GM23338 (cell line): ENCODE data around the gene FSIP1. TPM values are rescaled to one million over a fixed set of nuclear protein-coding genes. Genes with fewer than 3 reads are reported as not detected.

Experiments used
- ATAC-seq: fragments of 200-7000 bp; cut with Tn5 transposase; 3 replicates; pipeline ENCODE4 v1.9.1; 2020
- DNase-seq: peaks from one replicate; pipeline ENCODE4 v3.0.0-alpha.2; 2015; ENCODE audit warnings: low spot score
- H2AFZ ChIP-seq: fragments of 200-600 bp; sonication (generic); 2 replicates; pipeline ENCODE4 v1.8.0; 2016; ENCODE audit warnings: antibody characterized with exemption, mild to moderate bottlenecking, moderate library complexity
- H3F3A ChIP-seq: fragments of 200-600 bp; sonication (generic); replicated peaks from 2 replicates; pipeline ENCODE4 v1.8.0; 2017; ENCODE audit warnings: antibody characterized with exemption, mixed run types, low read depth
- H3K27ac ChIP-seq: fragments of 200-600 bp; sonication (generic); 2 replicates; pipeline ENCODE4 v1.6.1; 2016; ENCODE audit warnings: low read depth
- H3K27me3 ChIP-seq: fragments of 200-600 bp; sonication (generic); 2 replicates; pipeline ENCODE4 v1.8.0; 2016; ENCODE audit warnings: mild to moderate bottlenecking, mixed run types, moderate library complexity; ENCODE audit not compliant: insufficient read depth
- H3K36me3 ChIP-seq: fragments of 200-600 bp; sonication (generic); 2 replicates; pipeline ENCODE4 v1.8.0; 2016; ENCODE audit warnings: mild to moderate bottlenecking; ENCODE audit not compliant: insufficient read depth
- H3K4me1 ChIP-seq: fragments of 200-600 bp; sonication (generic); 2 replicates; pipeline ENCODE4 v1.8.0; 2016; ENCODE audit warnings: mild to moderate bottlenecking, moderate library complexity; ENCODE audit not compliant: insufficient read depth
- H3K4me2 ChIP-seq: fragments of 200-600 bp; sonication (generic); 2 replicates; pipeline ENCODE4 v1.7.1; 2017; ENCODE audit warnings: mixed run types
- H3K4me3 ChIP-seq: fragments of 200-600 bp; sonication (generic); 2 replicates; pipeline ENCODE4 v1.6.1; 2016; ENCODE audit warnings: mixed run types
- H3K79me2 ChIP-seq: fragments of 200-600 bp; sonication (generic); replicated peaks from 2 replicates; pipeline ENCODE4 v1.8.0; 2017; ENCODE audit warnings: mild to moderate bottlenecking; ENCODE audit not compliant: insufficient read depth
- H3K9me2 ChIP-seq: fragments of 200-600 bp; sonication (generic); 2 replicates; pipeline ENCODE4 v1.8.0; 2017; ENCODE audit not compliant: insufficient read depth
- H4K20me1 ChIP-seq: fragments of 200-600 bp; sonication (generic); replicated peaks from 2 replicates; pipeline ENCODE4 v1.8.0; 2017; ENCODE audit warnings: mild to moderate bottlenecking; ENCODE audit not compliant: insufficient read depth
- H3K27ac Mint-ChIP-seq: 2 replicates; pipeline ENCODE4 v1.8.0; 2020; ENCODE audit warnings: inconsistent platforms, mild to moderate bottlenecking, moderate library complexity, mixed read lengths
- H3K27me3 Mint-ChIP-seq: 3 replicates; pipeline ENCODE4 v1.8.0; 2022; ENCODE audit warnings: low read depth, mild to moderate bottlenecking, moderate library complexity, mixed read lengths, inconsistent platforms; ENCODE audit not compliant: insufficient read depth, poor library complexity
- H3K36me3 Mint-ChIP-seq: 3 replicates; pipeline ENCODE4 v1.8.0; 2021; ENCODE audit warnings: low read depth, mild to moderate bottlenecking, inconsistent platforms, moderate library complexity, mixed read lengths
- H3K4me1 Mint-ChIP-seq: 3 replicates; pipeline ENCODE4 v1.8.0; 2020; ENCODE audit warnings: mild to moderate bottlenecking, inconsistent platforms, mixed read lengths
- H3K4me3 Mint-ChIP-seq: 3 replicates; pipeline ENCODE4 v1.8.0; 2021; ENCODE audit warnings: moderate library complexity, mild to moderate bottlenecking, inconsistent platforms, mixed read lengths
- H3K9me3 Mint-ChIP-seq: 3 replicates; pipeline ENCODE4 v1.8.0; 2020; ENCODE audit warnings: moderate library complexity, mild to moderate bottlenecking, inconsistent platforms, mixed read lengths
- CREB1 ChIP-seq: fragments of 250-450 bp; sonication (Bioruptor Pico); IDR thresholded peaks from 2 replicates; pipeline ENCODE4 v1.5.0; 2020; ENCODE audit warnings: low read depth, mild to moderate bottlenecking, moderate library complexity
- ETS1 ChIP-seq: IDR thresholded peaks from 2 replicates; pipeline ENCODE4 v1.6.1; 2016; ENCODE audit warnings: antibody characterized with exemption
- EZH2 ChIP-seq: fragments of 200-600 bp; sonication (generic); IDR thresholded peaks from one replicate; pipeline ENCODE4 v1.8.0; 2017; ENCODE audit warnings: antibody characterized with exemption, mild to moderate bottlenecking, low read depth; ENCODE audit not compliant: unreplicated experiment
- EZH2phosphoT487 ChIP-seq: fragments of 200-600 bp; sonication (generic); IDR thresholded peaks from one replicate; pipeline ENCODE4 v1.8.1; 2018; ENCODE audit warnings: antibody characterized with exemption; ENCODE audit not compliant: unreplicated experiment
- JUNB ChIP-seq: IDR thresholded peaks from one replicate; pipeline ENCODE4 v1.6.1; 2016; ENCODE audit warnings: antibody characterized with exemption; ENCODE audit not compliant: unreplicated experiment
- NANOG ChIP-seq: IDR thresholded peaks from 2 replicates; pipeline ENCODE4 v1.6.1; 2016; ENCODE audit warnings: antibody characterized with exemption, borderline replicate concordance
- POLR2AphosphoS5 ChIP-seq: IDR thresholded peaks from 2 replicates; pipeline ENCODE4 v1.6.1; 2016; ENCODE audit warnings: antibody characterized with exemption, low read depth
- REST ChIP-seq: IDR thresholded peaks from one replicate; pipeline ENCODE4 v1.6.1; 2018; ENCODE audit warnings: antibody characterized with exemption; ENCODE audit not compliant: unreplicated experiment
- STAT1 ChIP-seq: IDR thresholded peaks from one replicate; pipeline ENCODE4 v1.6.1; 2016; ENCODE audit warnings: antibody characterized with exemption; ENCODE audit not compliant: unreplicated experiment
- ZNF114 ChIP-seq: fragments of 250-450 bp; sonication (Bioruptor Pico); IDR thresholded peaks from 2 replicates; pipeline ENCODE4 v1.5.0; 2020; ENCODE audit warnings: mild to moderate bottlenecking, moderate library complexity
- ZNF331 ChIP-seq: fragments of 250-450 bp; sonication (Bioruptor Pico); IDR thresholded peaks from 2 replicates; pipeline ENCODE4 v1.5.0; 2020; ENCODE audit warnings: low read depth, mild to moderate bottlenecking, moderate library complexity
- ZNF462 ChIP-seq: fragments of 250-450 bp; sonication (Bioruptor Pico); IDR thresholded peaks from 2 replicates; pipeline ENCODE4 v1.5.0; 2020; ENCODE audit warnings: mild to moderate bottlenecking, moderate library complexity
- polyA plus RNA-seq: library from polyadenylated mRNA; unstranded; fragments of >200 nt; fragmentation: Nextera tagmentation; extraction: Ambion mirVana; gene quantifications from 2 replicates; pipeline ENCODE4 v1.2.1, GENCODE V29; 2016
- total RNA-seq: library from RNA; depleted of rRNA; stranded (reverse); fragments of >200 nt; shearing (Covaris generic); gene quantifications from 2 replicates; pipeline ENCODE4 v1.2.3, GENCODE V29; 2014

FSIP1 gene
- total and polyA plus RNA-seq, 2 experiments from 2014 or later: 0.92 to 2.1 TPM

GRCh38 chr15:39804026-39804425, 21.4 kb upstream of the FSIP1 start:
- Mint-ChIP-seq H3K9me3 (no peaks in the 10 kb centered on the region), H3K4me1 (peaks cover 39% of the 10 kb centered on the region), H3K27me3 (peaks cover 16% of the 10 kb centered on the region), H3K4me3 (no peak overlapping the region), H3K27ac (0 out of 2 replicates have a peak overlapping the region, but pooled peaks have one; percentile 10), H3K36me3 (peaks cover 74% of the 10 kb centered on the region)
- Histone ChIP-seq H3K4me2 (no peak overlapping the region), H2AFZ (no peak overlapping the region), H3K4me1 (peaks cover 24% of the 10 kb centered on the region), H4K20me1 (peaks cover 15% of the 10 kb centered on the region; the same call in 1 of the 2 replicates), H3K27me3 (no peaks in the 10 kb centered on the region), H3K9me2 (no peaks in the 10 kb centered on the region), H3K4me3 (no peak overlapping the region), H3F3A (0 out of 2 replicates have a peak, but pooled peaks cover 8% of the 10 kb centered on the region), H3K36me3 (peaks cover 32% of the 10 kb centered on the region), H3K27ac (no peak overlapping the region), H3K79me2 (peaks cover 70% of the 10 kb centered on the region)
- DNase-seq (no peak), ATAC-seq (no peak)
- TF ChIP-seq EZH2 (no peak), ZNF462 (CRISPR knock-in tag) (no peak), STAT1 (no peak), JUNB (no peak), EZH2phosphoT487 (no peak), ETS1 (no peak), ZNF331 (CRISPR knock-in tag) (no peak), CREB1 (no peak), NANOG (no peak), ZNF114 (CRISPR knock-in tag) (no peak), POLR2AphosphoS5 (no peak), REST (no peak)
